Karpas-422 (cell line): Measurements from ENCODE around the gene CDC42SE2. TPM values are rescaled to one million over a fixed set of nuclear protein-coding genes. Genes with fewer than 3 reads are reported as not detected.
"Not testable (repeated sequence)": the region's sequence is repeated elsewhere in the genome, so short reads cannot be mapped to it uniquely, and the experiment has no call there.

Experiments
- DNase-seq: peaks from one replicate; pipeline ENCODE4 v3.0.0-alpha.2; 2015
- H2AFZ ChIP-seq: fragments of 200-600 bp; sonication (generic); 2 replicates; pipeline ENCODE4 v1.6.1; 2014; ENCODE audit warnings: antibody characterized with exemption, low read length, mixed read lengths
- H3K27ac ChIP-seq: fragments of 200-600 bp; sonication (generic); 2 replicates; pipeline ENCODE4 v1.5.1; 2014; ENCODE audit warnings: mild to moderate bottlenecking, low read length, moderate library complexity
- H3K27me3 ChIP-seq: fragments of 200-600 bp; sonication (generic); 2 replicates; pipeline ENCODE4 v1.6.1; 2014; ENCODE audit warnings: low read length, mixed read lengths
- H3K36me3 ChIP-seq: fragments of 200-600 bp; sonication (generic); 2 replicates; pipeline ENCODE4 v1.6.1; 2014; ENCODE audit warnings: low read length, mixed read lengths; ENCODE audit not compliant: insufficient read depth
- H3K4me1 ChIP-seq: fragments of 200-600 bp; sonication (generic); 2 replicates; pipeline ENCODE4 v1.6.1; 2014; ENCODE audit warnings: mild to moderate bottlenecking, low read length, mixed read lengths
- H3K4me2 ChIP-seq: fragments of 200-600 bp; sonication (generic); 2 replicates; pipeline ENCODE4 v1.6.1; 2014; ENCODE audit warnings: low read length, low read depth, mild to moderate bottlenecking; ENCODE audit not compliant: poor library complexity, severe bottlenecking
- H3K4me3 ChIP-seq: fragments of 200-600 bp; sonication (generic); 2 replicates; pipeline ENCODE4 v1.5.1; 2014; ENCODE audit warnings: mild to moderate bottlenecking, antibody characterized with exemption, low read length, mixed read lengths
- H3K79me2 ChIP-seq: fragments of 200-600 bp; sonication (generic); 2 replicates; pipeline ENCODE4 v1.6.1; 2014; ENCODE audit warnings: mild to moderate bottlenecking, low read length, mixed read lengths
- H3K9ac ChIP-seq: fragments of 200-600 bp; sonication (generic); 2 replicates; pipeline ENCODE4 v1.6.0; 2014; ENCODE audit warnings: low read length
- H3K9me2 ChIP-seq: fragments of 200-600 bp; sonication (generic), shearing (Covaris generic); replicated peaks from 2 replicates; pipeline ENCODE4 v1.6.0; 2014; ENCODE audit warnings: mild to moderate bottlenecking, low read length, moderate library complexity; ENCODE audit not compliant: insufficient read depth
- H3K9me3 ChIP-seq: fragments of 300-700, 200-600 bp; sonication (generic); 2 replicates; pipeline ENCODE4 v1.6.1; 2014; ENCODE audit warnings: low read length, mixed read lengths
- H4K20me1 ChIP-seq: fragments of 200-600 bp; sonication (generic); 2 replicates; pipeline ENCODE4 v1.6.1; 2014; ENCODE audit warnings: mild to moderate bottlenecking, antibody characterized with exemption, low read length, low read depth; ENCODE audit not compliant: insufficient read depth
- total RNA-seq: library from RNA; depleted of rRNA; stranded (reverse); fragments of >200 nt; shearing (Covaris generic); gene quantifications from 2 replicates; pipeline ENCODE4 v1.2.3, GENCODE V29; 2014; ENCODE audit warnings: low replicate concordance

Gene CDC42SE2
- total RNA-seq, 1 experiment from 2014 or later, result 143 TPM

DNA sequence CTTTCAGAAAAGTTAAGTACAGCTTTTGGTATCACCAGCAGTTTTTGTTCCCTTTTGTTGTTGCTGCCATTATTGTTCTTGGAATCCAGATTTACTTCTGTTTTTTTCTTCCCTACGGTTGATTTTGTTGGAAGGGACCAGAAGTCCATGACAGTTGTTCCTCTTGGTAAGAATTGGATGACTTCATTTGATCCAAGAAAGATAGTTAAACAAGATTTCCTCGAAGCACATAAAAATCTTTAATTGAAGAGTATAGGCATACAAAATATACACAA, 65.4 kb downstream of the CDC42SE2 start:
- Histone ChIP-seq H4K20me1 (no peaks in the 10 kb centered on the region), H3K27me3 (no peaks in the 10 kb centered on the region), H3K4me3 (no peak overlapping the region), H3K9me3 (no peaks in the 10 kb centered on the region), H3K9me2 (no peaks in the 10 kb centered on the region), H2AFZ (no peak overlapping the region), H3K9ac (no peak overlapping the region), H3K36me3 (peaks cover 56% of the 10 kb centered on the region), H3K79me2 (peaks cover 81% of the 10 kb centered on the region), H3K27ac (no peak overlapping the region), H3K4me2 (no peak overlapping the region), H3K4me1 (no peaks in the 10 kb centered on the region; the same call in 1 of the 2 replicates)
- no peak for DNase-seq

DNA sequence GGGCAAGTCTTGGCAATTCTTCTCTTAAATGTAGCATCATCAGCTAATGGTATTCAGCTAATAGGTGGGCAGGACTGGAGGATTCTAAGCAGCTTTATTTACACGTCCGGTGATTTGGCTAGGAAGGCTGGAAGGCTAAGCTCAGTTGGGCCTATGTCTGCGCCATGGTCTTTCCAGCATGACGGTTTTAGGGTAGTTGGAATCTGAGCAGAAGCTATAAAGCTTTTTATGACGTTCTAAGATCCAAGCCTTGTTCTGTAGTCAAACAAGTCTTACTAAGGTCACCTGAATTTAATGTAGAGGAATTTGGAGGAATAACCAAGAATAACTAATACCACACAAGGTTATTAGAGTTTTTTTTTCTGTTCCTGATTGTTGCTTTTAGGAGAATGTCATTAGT, 66.2 kb downstream of the CDC42SE2 start:
- peaks cover 50% of the 10 kb centered on the region for H3K36me3 ChIP-seq
- H4K20me1 ChIP-seq, result no peaks in the 10 kb centered on the region
- H3K9me3 ChIP-seq, result no peaks in the 10 kb centered on the region
- no peaks in the 10 kb centered on the region; the same call in 1 of the 2 replicates for H3K4me1 ChIP-seq
- H2AFZ ChIP-seq, result no peak overlapping the region
- H3K4me2 ChIP-seq, result no peak overlapping the region
- DNase-seq, result no peak
- peaks cover 75% of the 10 kb centered on the region for H3K79me2 ChIP-seq
- H3K9me2 ChIP-seq, result no peaks in the 10 kb centered on the region
- H3K27ac ChIP-seq, result no peak overlapping the region
- no peaks in the 10 kb centered on the region for H3K27me3 ChIP-seq
- H3K9ac ChIP-seq, result no peak overlapping the region
- no peak overlapping the region for H3K4me3 ChIP-seq

DNA sequence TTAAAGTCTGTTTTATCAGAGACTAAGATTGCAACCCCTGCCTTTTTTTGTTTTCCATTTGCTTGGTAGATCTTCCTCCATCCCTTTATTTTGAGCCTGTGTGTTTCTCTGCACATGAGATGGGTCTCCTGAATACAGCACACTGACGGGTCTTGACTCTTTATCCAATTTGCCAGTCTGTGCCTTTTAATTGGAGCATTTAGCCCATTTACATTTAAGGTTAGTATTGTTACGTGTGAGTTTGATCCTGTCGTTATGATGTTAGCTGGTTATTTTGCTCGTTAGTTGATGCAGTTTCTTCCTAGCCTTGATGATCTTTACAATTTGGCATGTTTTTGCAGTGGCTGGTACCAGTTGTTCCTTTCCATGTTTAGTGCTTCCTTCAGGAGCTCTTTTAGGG, 71.9 kb downstream of the CDC42SE2 start:
- H3K79me2 ChIP-seq, result peaks cover 67% of the 10 kb centered on the region
- not testable (repeated sequence) for H3K9me2 ChIP-seq, H3K27ac ChIP-seq, H3K27me3 ChIP-seq, H2AFZ ChIP-seq, H3K4me3 ChIP-seq, H4K20me1 ChIP-seq, DNase-seq, H3K9me3 ChIP-seq, H3K4me2 ChIP-seq, H3K9ac ChIP-seq, H3K4me1 ChIP-seq
- H3K36me3 ChIP-seq, result peaks cover 20% of the 10 kb centered on the region

DNA sequence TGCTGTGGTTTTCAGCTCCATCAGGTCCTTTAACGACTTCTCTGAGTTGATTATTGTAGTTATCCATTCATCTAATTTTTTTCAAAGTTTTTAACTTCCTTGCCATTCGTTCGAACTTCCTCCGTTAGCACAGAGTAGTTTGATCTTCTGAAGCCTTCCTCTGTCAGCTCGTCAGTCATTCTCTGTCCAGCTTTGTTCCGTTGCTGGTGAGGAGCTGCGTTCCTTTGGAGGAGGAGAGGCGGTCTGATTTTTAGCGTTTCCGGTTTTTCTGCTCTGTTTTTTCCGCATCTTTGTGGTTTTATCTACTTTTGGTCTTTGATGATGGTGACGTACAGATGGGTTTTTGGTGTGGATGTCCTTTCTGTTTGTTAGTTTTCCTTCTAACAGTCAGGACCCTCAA, 72.9 kb downstream of the CDC42SE2 start:
- Histone ChIP-seq H3K79me2 (peaks cover 67% of the 10 kb centered on the region), H3K36me3 (peaks cover 22% of the 10 kb centered on the region)
- H2AFZ ChIP-seq, H3K9me3 ChIP-seq, H3K9me2 ChIP-seq, H3K4me2 ChIP-seq, DNase-seq, H4K20me1 ChIP-seq, H3K4me1 ChIP-seq, H3K9ac ChIP-seq, H3K27me3 ChIP-seq, H3K4me3 ChIP-seq, H3K27ac ChIP-seq: not testable (repeated sequence)

GRCh38 chr5:131337240-131338050, 73.6 kb downstream of the CDC42SE2 start:
- not testable (repeated sequence) for H3K9me3 ChIP-seq, H3K9me2 ChIP-seq, H3K27me3 ChIP-seq, H4K20me1 ChIP-seq, H3K4me3 ChIP-seq, H3K4me1 ChIP-seq, H2AFZ ChIP-seq, H3K27ac ChIP-seq, H3K9ac ChIP-seq, DNase-seq, H3K4me2 ChIP-seq
- H3K36me3 ChIP-seq, result peaks cover 22% of the 10 kb centered on the region
- peaks cover 69% of the 10 kb centered on the region for H3K79me2 ChIP-seq

GRCh38 chr5:131338051-131338453, 74.2 kb downstream of the CDC42SE2 start:
- Histone ChIP-seq H4K20me1 (no peaks in the 10 kb centered on the region), H3K79me2 (peaks cover 72% of the 10 kb centered on the region), H3K9ac (no peak overlapping the region), H2AFZ (no peak overlapping the region), H3K9me2 (no peaks in the 10 kb centered on the region), H3K27me3 (no peaks in the 10 kb centered on the region), H3K4me2 (no peak overlapping the region), H3K36me3 (peaks cover 25% of the 10 kb centered on the region), H3K4me1 (no peaks in the 10 kb centered on the region), H3K27ac (no peak overlapping the region), H3K9me3 (no peaks in the 10 kb centered on the region), H3K4me3 (no peak overlapping the region)
- no peak for DNase-seq

- Histone ChIP-seq H3K79me2 (peaks cover 48% of the 10 kb centered on the region), H3K36me3 (peaks cover 23% of the 10 kb centered on the region)
- H4K20me1 ChIP-seq, H3K4me3 ChIP-seq, H3K4me1 ChIP-seq, H3K4me2 ChIP-seq, H2AFZ ChIP-seq, H3K27ac ChIP-seq, H3K27me3 ChIP-seq, H3K9me3 ChIP-seq, H3K9me2 ChIP-seq, DNase-seq, H3K9ac ChIP-seq: not testable (repeated sequence)
Observed at GRCh38 chr5:131344288-131344687, 80.4 kb downstream of the CDC42SE2 start.

- peaks cover 40% of the 10 kb centered on the region for H3K79me2 ChIP-seq
- not testable (repeated sequence) for H3K27ac ChIP-seq, H3K9ac ChIP-seq, H3K9me2 ChIP-seq, H3K9me3 ChIP-seq, DNase-seq, H4K20me1 ChIP-seq, H3K27me3 ChIP-seq, H3K4me3 ChIP-seq, H2AFZ ChIP-seq, H3K4me2 ChIP-seq
- peaks cover 19% of the 10 kb centered on the region for H3K4me1 ChIP-seq
- H3K36me3 ChIP-seq, result peaks cover 10% of the 10 kb centered on the region
Observed at GRCh38 chr5:131346204-131346603, 82.4 kb downstream of the CDC42SE2 start.
